GM12864 (cell line): ENCODE results near the gene IDH2.

Experiments used
- DNase-seq: peaks from one replicate; pipeline ENCODE4 v3.0.0-alpha.2; 2011; ENCODE audit warnings: low read depth
- H3K4me3 ChIP-seq: 2 replicates; pipeline ENCODE4 v1.5.1; 2011; ENCODE audit warnings: mild to moderate bottlenecking, low read depth, low read length, control low read depth
- CTCF ChIP-seq: IDR thresholded peaks from 2 replicates; pipeline ENCODE4 v1.5.1; 2011; ENCODE audit warnings: low read depth, mild to moderate bottlenecking, moderate library complexity, low read length, control low read depth, inconsistent platforms; ENCODE audit errors: missing control alignments

IDH2 gene

GRCh38 chr15:90054618-90055097 lies 47.6 kb downstream of the IDH2 start:
- no peak overlapping the region for H3K4me3 ChIP-seq
- no peak for TF ChIP-seq CTCF
- no peak for DNase-seq

- no peak overlapping the region for H3K4me3 ChIP-seq
- no peak for DNase-seq
- TF ChIP-seq CTCF, result no peak
These were observed 48.4 kb downstream of the IDH2 start for GRCh38 chr15:90053685-90054466.

DNA sequence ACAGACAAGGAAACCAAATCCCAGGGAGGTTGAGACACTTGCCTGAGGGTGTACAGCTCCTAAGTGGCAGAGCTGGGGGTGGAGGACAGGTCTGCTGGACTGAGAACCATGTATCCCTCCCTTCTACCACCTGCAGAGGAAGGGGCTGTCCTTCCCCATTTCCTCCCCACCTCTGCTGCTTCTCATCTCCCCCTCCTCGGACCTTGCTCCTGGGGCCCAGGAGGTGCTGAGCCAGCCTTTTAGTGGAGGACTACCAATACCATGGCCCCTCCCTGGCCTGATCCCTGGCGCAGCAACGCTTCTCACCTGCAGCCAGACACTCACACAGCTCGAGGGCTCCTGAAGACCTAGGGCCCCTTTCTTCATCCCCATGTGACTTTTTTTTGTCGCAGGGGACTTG lies 50.4 kb downstream of the IDH2 start:
- no peak for TF ChIP-seq CTCF

GRCh38 chr15:90049666-90050604 lies 52.3 kb downstream of the IDH2 start:
- no peak overlapping the region for H3K4me3 ChIP-seq
- TF ChIP-seq CTCF, result no peak
- DNase-seq, result no peak

More for the DNA sequence above, 50.4 kb downstream of the IDH2 start:
- H3K4me3 ChIP-seq, result no peak overlapping the region
- no peak for DNase-seq

GRCh38 chr15:90049030-90049429 lies 53.2 kb downstream of the IDH2 start:
- TF ChIP-seq CTCF, result no peak
- no peak for DNase-seq

DNA sequence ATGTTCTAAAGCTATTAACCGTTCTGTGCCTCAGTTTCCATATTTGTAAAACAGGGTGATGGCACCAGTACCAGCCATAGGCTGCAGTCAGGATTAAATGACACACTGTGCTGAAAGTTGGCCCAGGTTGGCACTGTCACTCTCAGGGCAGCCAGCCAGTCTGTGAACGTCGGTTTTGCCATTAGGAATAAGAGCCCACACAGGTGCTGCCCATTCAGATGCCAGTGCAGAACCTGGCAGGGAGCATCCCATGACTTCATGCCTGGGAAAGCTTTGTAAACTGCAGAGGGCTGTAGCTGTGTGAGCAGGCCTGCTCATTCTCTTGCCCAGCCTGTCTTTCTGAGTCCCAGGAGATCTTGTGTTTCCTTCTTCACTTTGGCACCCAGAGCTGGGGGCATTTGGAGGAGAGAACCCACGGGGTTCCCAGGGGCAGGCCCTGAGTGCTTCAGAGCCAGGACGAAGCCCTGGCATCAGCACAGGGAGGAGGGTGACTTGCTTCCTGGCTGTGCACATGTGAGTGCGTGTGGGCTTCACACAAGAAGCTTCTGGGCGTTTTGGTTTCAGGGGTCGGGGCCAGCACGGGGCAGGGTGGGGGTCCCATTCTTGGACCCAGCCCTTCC lies 54.2 kb downstream of the IDH2 start:
- TF ChIP-seq CTCF, result no peak
- no peak overlapping the region for H3K4me3 ChIP-seq
- DNase-seq, result no peak

More at GRCh38 chr15:90049030-90049429, 53.2 kb downstream of the IDH2 start:
- no peak overlapping the region for H3K4me3 ChIP-seq
